MM.1S (cell line): ENCODE results near the gene GBX2.

Experiments
- DNase-seq: peaks from one replicate; pipeline ENCODE4 v3.0.0-alpha.2; 2015
- H2AFZ ChIP-seq: fragments of 300-600 bp; sonication (generic); 2 replicates; pipeline ENCODE4 v1.6.0; 2016; ENCODE audit warnings: antibody characterized with exemption, low read length
- H3F3A ChIP-seq: fragments of 300-600 bp; sonication (generic); 2 replicates; pipeline ENCODE4 v1.6.1; 2016; ENCODE audit warnings: mild to moderate bottlenecking, antibody characterized with exemption, low read length, moderate library complexity, mixed read lengths; ENCODE audit not compliant: insufficient read depth
- H3K27ac ChIP-seq: fragments of 300-600 bp; sonication (generic); 2 replicates; pipeline ENCODE4 v1.5.1; 2016; ENCODE audit warnings: mild to moderate bottlenecking, low read length
- H3K27me3 ChIP-seq: fragments of 300-600 bp; sonication (generic); replicated peaks from 2 replicates; pipeline ENCODE4 v1.6.0; 2016; ENCODE audit warnings: low read length; ENCODE audit not compliant: insufficient read depth
- H3K36me3 ChIP-seq: fragments of 300-600 bp; sonication (generic); replicated peaks from 2 replicates; pipeline ENCODE4 v1.6.1; 2016; ENCODE audit warnings: mild to moderate bottlenecking, low read length, mixed read lengths; ENCODE audit not compliant: insufficient read depth
- H3K4me1 ChIP-seq: fragments of 300-600 bp; sonication (generic); 2 replicates; pipeline ENCODE4 v1.6.1; 2016; ENCODE audit warnings: low read length, mixed read lengths
- H3K4me2 ChIP-seq: fragments of 300-600 bp; sonication (generic); 2 replicates; pipeline ENCODE4 v1.6.0; 2016; ENCODE audit warnings: low read depth, low read length
- H3K4me3 ChIP-seq: fragments of 300-600 bp; sonication (generic); 2 replicates; pipeline ENCODE4 v1.5.1; 2016; ENCODE audit warnings: low read length, mixed read lengths
- H3K79me2 ChIP-seq: fragments of 300-600 bp; sonication (generic); 2 replicates; pipeline ENCODE4 v1.6.1; 2016; ENCODE audit warnings: mixed run types, low read length, mixed read lengths
- H3K9ac ChIP-seq: fragments of 300-600 bp; sonication (generic); 2 replicates; pipeline ENCODE4 v1.6.1; 2016; ENCODE audit warnings: low read length, mixed read lengths
- H3K9me2 ChIP-seq: fragments of 300-600 bp; sonication (generic); replicated peaks from 2 replicates; pipeline ENCODE4 v1.6.1; 2016; ENCODE audit warnings: mild to moderate bottlenecking, low read length, mixed read lengths; ENCODE audit not compliant: insufficient read depth
- H3K9me3 ChIP-seq: fragments of 300-600 bp; sonication (generic); replicated peaks from 2 replicates; pipeline ENCODE4 v1.6.1; 2016; ENCODE audit warnings: mild to moderate bottlenecking, low read length, mixed read lengths; ENCODE audit not compliant: insufficient read depth
- H4K20me1 ChIP-seq: fragments of 300-600 bp; sonication (generic); 2 replicates; pipeline ENCODE4 v1.6.1; 2016; ENCODE audit warnings: mild to moderate bottlenecking, low read length, moderate library complexity, mixed read lengths; ENCODE audit not compliant: insufficient read depth
- EZH2 ChIP-seq: fragments of 300-600 bp; sonication (generic); optimal IDR thresholded peaks from 2 replicates; pipeline ENCODE3; 2017; ENCODE audit warnings: low read depth, mild to moderate bottlenecking, antibody characterized with exemption, low read length, mixed read lengths
- EZH2phosphoT487 ChIP-seq: fragments of 300-600 bp; sonication (generic); IDR thresholded peaks from 2 replicates; pipeline ENCODE4 v1.6.1; 2018; ENCODE audit warnings: antibody characterized with exemption, low read length
- TF ChIP-seq, protein P1 (sequence below): fragments of 300-600 bp; sonication (generic); IDR thresholded peaks from 2 replicates; pipeline ENCODE4 v1.5.1; 2016; ENCODE audit warnings: antibody characterized with exemption, low read length, mixed read lengths

Gene GBX2

GRCh38 chr2:236168110-236169080 lies at the start of gene GBX2:
GBX2 (minus strand) TSS chr2:236168386; CDS start chr2:236167971, 415 bp downstream.
- Histone ChIP-seq H3K9me3 (no peaks in the 10 kb centered on the region), H3K4me2 (no peak within 1 kb of the TSS), H3K79me2 (no peaks in the 10 kb centered on the region), H3K27ac (no peak within 1 kb of the TSS), H3K4me3 (no peak within 1 kb of the TSS), H4K20me1 (no peaks in the 10 kb centered on the region), H3K9me2 (no peaks in the 10 kb centered on the region), H3K9ac (no peak within 1 kb of the TSS), H2AFZ (no peak within 1 kb of the TSS), H3K36me3 (no peaks in the 10 kb centered on the region), H3F3A (no peaks in the 10 kb centered on the region), H3K4me1 (no peaks in the 10 kb centered on the region), H3K27me3 (peaks cover 61% of the 10 kb centered on the region)
- TF ChIP-seq EZH2phosphoT487, result no peak
- TF ChIP-seq, protein P1, sequence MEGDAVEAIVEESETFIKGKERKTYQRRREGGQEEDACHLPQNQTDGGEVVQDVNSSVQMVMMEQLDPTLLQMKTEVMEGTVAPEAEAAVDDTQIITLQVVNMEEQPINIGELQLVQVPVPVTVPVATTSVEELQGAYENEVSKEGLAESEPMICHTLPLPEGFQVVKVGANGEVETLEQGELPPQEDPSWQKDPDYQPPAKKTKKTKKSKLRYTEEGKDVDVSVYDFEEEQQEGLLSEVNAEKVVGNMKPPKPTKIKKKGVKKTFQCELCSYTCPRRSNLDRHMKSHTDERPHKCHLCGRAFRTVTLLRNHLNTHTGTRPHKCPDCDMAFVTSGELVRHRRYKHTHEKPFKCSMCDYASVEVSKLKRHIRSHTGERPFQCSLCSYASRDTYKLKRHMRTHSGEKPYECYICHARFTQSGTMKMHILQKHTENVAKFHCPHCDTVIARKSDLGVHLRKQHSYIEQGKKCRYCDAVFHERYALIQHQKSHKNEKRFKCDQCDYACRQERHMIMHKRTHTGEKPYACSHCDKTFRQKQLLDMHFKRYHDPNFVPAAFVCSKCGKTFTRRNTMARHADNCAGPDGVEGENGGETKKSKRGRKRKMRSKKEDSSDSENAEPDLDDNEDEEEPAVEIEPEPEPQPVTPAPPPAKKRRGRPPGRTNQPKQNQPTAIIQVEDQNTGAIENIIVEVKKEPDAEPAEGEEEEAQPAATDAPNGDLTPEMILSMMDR, result no peak
- TF ChIP-seq EZH2, result no peak
- no peak for DNase-seq

DNA sequence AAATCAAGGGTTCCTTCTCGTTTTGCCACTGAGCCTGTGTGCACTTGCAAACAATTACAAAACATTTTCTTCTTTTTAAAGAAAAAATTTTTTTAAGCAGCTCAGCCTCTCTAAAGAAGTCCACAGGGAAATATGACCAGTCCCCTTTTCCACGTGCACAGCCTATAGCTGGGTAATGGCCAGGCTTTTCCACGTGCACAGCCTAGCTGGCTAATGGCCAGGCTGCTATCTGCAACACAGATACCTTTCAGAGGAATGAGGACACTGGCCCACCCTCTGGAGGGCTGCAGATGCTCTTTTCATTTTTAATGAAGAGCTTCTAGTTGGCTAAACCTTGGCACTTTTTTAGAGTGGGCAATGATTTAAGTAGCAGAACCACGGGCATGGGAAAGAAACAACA lies 49.7 kb upstream of the GBX2 start:
- Histone ChIP-seq H3K9ac (no peak overlapping the region), H2AFZ (no peak overlapping the region)

GRCh38 chr2:236216711-236217110 lies 48.5 kb upstream of the GBX2 start:
- Histone ChIP-seq H3K36me3 (no peaks in the 10 kb centered on the region), H4K20me1 (no peaks in the 10 kb centered on the region), H3K27me3 (no peaks in the 10 kb centered on the region), H3F3A (no peaks in the 10 kb centered on the region), H3K4me1 (no peaks in the 10 kb centered on the region), H3K4me3 (no peak overlapping the region), H3K4me2 (no peak overlapping the region), H3K9ac (no peak overlapping the region), H2AFZ (no peak overlapping the region), H3K27ac (no peak overlapping the region), H3K79me2 (no peaks in the 10 kb centered on the region), H3K9me3 (no peaks in the 10 kb centered on the region), H3K9me2 (no peaks in the 10 kb centered on the region)
- no peak for DNase-seq
- TF ChIP-seq, protein P1, result no peak
- TF ChIP-seq EZH2phosphoT487 (no peak), EZH2 (no peak)

More for the DNA sequence above, 49.7 kb upstream of the GBX2 start:
- Histone ChIP-seq H3K27me3 (no peaks in the 10 kb centered on the region), H3K4me3 (no peak overlapping the region), H3K27ac (no peak overlapping the region), H4K20me1 (no peaks in the 10 kb centered on the region), H3K36me3 (no peaks in the 10 kb centered on the region), H3F3A (no peaks in the 10 kb centered on the region), H3K9me3 (no peaks in the 10 kb centered on the region), H3K79me2 (no peaks in the 10 kb centered on the region), H3K9me2 (no peaks in the 10 kb centered on the region), H3K4me2 (no peak overlapping the region), H3K4me1 (no peaks in the 10 kb centered on the region)
- no peak for DNase-seq
- TF ChIP-seq EZH2 (no peak), EZH2phosphoT487 (no peak)
- TF ChIP-seq, protein P1, result no peak
